HG02884 (cell line): ENCODE data around the gene MEF2B.
"Not testable (repeated sequence)": the region's sequence is repeated elsewhere in the genome, so short reads cannot be mapped to it uniquely, and the experiment has no call there.

ENCODE experiments used
- ATAC-seq: cut with Tn5 transposase; IDR thresholded peaks from one replicate; pipeline ENCODE4 v1.9.1; 2021; ENCODE audit warnings: mild to moderate bottlenecking, moderate library complexity; ENCODE audit not compliant: unreplicated experiment

MEF2B gene

DNA sequence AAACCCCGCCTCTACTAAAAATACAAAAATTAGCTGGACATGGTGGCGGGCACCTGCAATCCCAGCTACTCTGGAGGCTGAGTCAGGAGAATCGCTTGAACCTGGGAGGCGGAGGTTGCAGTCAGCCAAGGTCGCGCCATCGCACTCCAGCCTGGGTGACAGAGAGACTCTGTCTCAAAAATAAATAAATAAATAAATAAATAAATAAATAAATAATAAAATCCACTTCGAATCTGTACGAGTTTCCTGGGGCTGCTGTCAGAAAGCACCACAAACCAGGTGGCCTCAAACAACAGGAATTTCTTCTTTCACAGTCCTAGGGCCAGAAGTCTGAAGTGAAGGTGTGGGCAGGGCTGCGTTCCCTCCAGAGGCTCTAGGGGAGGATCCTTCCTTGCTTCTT, 67.5 kb downstream of the MEF2B start:
- ATAC-seq: not testable (repeated sequence)

DNA sequence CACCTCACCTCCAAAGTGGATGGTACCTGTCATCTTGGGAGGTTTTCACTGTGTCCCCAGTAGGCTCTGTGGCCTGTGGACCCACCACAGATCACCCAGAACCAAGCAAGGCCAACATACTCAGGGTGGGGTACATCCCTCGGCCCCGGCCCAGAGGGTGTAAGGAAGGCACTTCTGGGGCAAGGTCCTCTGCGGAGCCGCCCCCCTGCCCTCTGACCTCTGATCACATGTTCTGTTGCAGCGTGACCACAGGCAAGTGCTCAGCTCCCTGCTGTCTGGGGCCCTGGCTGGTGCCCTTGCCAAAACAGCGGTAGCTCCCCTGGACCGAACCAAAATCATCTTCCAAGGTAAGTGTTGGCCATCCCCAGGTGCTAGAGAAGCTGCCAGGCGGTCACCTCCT, 68.5 kb downstream of the MEF2B start:
- ATAC-seq: no peak

DNA sequence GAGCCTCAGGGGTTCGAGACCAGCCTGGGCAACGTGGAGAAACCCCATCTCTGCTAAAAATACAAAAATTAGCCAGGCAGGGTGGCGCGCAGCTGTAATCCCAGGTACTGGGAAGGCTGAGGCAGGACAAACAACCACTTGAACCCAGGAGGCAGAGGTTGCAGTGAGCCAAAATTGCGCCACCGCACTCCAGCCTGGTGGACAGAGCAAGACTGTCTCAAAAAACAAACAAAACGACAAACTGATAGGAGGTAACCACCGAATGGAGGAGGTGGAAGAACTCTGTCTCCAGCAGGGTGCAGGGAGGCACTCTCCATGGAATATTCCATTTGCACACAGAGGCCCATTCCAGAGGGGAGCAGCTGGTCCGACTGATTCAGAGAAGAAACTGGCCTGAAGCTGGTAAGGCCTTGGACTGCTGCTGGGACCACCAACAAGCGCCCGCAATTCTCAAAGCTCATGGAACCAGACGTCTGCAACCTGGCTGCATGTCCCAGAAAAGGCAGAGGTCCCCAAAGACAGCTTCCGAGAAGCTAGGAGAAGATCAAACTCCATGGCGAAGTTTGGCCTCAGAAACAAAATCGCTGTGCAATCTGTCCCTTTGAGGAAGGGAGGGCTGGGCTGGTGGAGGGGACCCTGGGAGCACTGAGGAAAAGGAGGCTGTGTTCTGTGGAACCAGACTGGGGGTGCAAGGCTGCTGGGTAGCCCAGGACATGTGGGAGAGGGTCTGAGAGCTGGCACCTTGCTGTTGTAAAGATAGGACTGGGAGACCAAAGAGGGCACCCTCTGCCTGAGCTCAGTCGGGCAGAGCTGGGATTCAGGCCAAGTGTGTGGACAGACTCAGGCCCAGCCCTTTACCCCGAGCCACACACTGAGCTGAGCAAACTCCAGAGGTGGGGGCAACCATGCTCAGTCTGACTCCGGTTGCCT, 71.1 kb downstream of the MEF2B start:
- ATAC-seq: no peak

DNA sequence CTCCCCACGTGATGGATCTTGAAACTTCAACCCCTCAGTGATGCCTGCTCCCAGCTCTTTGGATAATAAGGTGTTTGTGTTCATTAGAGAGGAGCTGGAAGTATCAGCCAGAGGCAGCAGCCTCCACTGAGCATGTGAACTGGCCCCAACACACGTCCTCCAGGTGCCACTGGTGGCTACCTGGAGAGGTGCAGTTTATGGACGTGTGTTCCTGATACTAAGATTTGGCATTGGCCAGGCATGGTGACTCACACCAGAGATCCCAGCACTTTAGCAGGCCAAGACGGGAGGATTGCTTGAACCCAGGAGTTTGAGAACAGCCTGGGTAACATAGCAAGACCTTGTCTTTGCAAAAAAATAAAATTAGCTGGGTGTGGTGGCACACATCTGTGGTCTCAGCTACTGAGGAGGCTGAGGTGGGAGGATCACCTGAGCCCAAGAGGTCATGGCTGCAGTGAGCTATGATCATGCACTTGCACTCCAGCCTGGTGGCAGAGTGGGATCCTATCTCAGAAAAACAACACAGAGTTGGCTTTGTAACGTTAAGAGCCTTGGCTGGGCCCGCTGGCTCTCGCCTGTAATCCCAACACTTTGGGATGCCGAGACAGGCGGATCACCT, 71.9 kb downstream of the MEF2B start:
- no peak for ATAC-seq

DNA sequence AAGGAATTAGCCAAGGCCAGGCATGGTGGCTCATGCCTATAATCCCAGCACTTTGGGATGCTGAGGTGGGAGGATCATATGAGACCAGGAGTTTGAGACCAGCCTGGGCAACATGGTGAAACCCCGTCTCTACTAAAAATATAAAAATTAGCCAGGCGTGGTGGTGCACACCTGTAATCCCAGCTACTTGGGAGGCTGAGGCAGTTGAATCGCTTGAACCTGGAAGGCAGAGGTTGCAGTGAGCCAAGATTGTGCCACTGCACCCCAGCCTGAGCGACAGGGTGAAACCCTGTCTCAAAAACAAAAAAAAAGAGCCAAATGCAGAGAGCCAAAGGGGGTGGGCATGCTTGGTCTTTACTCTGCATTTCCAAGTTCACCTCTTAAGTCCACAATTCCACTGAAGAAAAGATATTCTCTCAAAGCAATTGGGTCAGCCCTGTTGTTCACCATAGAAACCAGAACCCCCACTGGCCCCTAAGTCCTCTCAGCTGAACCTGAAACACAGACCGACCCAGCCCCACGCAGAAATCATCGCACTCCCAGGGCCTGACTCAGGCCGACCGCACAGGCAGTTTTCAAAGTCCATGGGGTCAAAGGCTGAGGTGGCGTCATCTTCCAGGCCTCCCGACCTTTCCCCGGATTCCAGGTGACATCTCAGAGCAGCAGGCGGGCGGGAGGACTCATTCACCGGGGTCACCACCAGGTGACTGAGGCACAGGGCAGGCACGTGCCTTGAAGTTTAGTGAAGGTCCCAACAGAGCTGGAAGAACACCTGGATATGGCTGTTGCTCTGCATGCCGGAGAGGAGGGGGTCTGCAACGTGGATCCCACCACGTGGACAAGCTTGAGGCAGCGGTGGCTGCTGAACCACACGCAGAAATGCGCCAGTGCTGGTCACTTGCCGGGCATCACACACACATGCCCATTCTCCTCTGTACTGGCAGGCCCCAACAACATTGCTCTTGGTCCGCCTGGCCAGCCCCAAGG, 73.1 kb downstream of the MEF2B start:
- no peak for ATAC-seq

DNA sequence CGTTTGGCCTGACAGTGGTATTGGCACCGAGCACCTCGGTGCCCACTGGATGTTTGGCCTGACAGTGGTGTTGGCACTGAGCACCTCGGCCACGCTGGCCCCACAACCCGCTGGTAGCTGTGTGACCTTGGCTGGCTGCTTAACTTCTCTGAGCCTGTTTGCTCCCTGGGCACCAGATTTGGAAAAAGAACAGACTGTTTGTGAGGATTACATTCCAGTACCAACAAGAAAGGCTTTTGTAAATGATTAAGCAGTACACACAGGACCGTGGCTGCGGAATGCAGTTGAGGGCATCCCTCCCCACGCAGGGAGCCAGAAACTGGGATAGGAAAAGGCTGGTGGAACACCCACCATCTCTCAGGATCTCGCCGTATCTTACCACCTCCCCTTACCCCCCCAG, 74.4 kb downstream of the MEF2B start:
- no peak for ATAC-seq
